Stimulated activated CD8-positive, alpha-beta memory T cell treated with anti-CD3 and anti-CD28 coated beads, Interleukin-4, amount 100 ng/mL, for 24 hours (primary cell): ENCODE results near the gene CRAT.
"Not testable (repeated sequence)": the region's sequence is repeated elsewhere in the genome, so short reads cannot be mapped to it uniquely, and the experiment has no call there.

Source experiments
- DNase-seq: peaks from one replicate; pipeline ENCODE4 v3.0.0-alpha.2; 2020; ENCODE audit warnings: low read depth

Gene CRAT

DNA sequence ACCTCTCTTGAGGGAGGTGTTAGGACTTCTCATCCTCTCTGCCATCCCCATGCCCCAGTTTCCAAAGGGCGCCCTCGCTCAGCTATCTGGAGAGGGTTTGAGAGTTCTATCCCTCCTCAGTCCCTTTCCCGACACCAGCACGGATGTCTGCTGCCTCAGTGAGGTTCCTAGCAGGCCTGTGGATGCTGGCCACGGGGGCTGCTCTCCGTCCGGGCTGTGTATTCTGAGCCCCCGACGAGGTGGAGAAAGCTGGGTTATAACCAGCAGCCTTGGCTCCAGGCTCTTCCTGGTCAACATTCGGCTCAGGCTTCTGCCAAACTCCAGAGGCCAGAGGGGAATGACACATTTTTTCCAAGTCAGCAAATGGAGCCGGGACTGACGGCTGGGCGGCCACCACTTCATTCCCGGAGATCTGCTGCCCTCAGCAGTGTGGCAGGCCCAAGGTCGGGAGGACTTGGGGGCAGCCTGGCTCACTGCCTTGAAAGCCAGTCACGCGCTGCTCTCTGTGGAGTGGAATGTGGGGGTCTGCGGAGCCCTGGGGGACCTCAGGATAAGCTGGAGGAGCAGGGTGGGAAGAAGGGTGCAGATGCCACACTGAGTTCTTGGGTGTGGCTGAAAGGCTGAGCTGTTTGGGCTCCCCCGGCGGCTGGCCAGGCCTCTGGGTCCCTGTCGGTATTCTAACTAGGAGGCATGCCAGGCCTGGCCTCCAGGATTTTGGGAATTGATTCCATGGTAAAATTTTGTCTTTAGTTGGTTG lies 28.1 kb upstream of the CRAT start:
- DNase-seq, result no peak

DNA sequence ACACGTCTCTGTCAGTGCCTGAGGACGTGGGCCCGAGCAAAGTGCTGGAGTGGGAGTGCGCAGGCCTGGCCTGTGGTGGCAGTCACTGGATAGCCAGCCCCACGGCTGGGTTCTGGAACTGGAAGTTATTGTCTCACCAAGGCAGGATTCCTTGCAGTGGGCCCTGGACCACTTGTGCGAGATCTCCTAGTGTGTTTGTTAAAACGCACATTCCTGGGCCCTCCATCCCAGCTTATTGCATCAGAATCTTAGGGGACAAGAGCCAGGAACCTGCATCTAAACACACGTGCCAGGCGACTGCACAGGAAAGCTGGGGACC lies 27.5 kb upstream of the CRAT start:
- no peak for DNase-seq

DNA sequence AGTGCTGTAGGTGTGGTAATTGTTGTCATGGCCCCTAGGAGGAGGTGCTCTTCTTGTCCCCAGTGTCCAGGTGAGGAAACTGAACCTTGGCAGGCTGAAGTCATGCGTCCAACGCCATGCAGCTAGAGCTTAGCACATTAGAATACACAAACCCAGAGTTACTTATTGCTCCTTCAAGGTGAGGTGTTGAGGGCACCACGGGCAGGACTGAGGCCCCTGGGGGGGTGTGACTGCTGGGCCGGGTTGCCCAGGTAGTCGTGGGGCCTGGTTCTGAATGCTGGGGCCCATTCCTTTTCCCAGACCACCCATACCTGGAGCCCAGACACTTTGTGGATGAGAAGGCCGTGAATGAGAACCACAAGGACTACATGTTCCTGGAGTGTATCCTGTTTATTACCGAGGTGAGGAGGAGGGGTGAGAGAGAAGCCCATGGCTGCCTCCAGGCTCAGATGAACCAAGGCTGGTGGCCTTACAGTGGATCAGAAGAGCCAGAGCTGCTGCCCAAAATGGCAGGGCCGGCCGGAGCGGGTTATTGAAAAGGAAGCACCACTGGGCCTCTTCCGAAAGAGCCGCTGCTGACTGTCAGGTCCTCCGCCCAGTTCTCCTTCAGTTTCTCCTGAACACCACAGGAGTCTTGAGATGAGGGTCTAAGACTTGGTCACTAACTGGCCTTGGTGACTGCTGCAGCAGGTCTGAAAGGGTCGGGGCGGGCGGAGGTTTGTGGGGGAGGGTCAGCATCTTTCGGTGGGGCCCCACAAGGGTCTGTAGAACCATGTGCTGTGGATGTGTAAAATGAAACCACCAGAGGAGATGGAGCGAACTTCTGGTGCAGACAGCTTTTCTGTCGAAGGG lies 26.9 kb upstream of the CRAT start:
- DNase-seq, result no peak

DNA sequence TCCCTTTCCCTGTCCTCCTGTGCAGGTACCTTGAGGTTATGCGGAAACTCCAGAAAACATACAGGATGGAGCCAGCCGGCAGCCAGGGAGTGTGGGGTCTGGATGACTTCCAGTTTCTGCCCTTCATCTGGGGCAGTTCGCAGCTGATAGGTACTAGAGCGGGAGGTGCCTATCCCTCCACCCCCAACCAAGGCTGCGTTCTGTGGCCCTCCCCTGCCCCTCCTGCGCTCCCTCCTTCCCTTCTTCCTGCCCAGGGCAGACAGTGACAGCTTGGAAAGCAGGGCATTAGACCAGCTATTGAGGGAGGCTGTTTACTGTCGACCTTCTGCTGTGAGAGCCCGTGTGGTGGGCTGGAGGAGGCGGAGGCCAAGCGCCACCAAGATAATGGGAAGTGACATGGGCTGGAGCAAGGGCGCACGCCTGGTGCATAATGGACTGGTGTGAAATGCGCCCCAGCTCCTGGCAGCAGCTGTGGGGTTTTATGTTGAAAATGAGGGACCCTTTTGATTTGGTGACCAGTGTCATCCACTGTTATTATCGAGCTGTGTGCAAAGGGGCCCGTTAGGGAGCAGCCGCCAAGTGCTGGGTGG lies 25.9 kb upstream of the CRAT start:
- DNase-seq, result no peak

DNA sequence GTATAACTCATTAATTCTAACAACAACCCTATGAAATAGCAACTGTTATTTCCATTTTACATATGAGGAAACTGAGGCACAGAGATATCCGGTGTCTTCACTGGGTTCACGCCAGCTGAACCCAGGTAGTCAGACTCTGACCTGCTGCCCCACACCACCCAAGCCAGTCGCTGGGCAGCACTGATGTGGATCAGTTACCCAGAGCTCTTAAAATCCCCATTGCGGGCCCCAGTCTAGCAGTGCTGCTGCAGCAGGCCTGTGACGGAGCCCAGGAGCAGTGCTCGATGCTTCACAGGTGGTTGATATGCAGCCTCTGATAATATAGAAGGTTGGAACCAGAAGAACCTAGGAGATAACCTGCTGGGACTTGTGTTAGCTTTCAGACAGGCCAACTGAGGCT lies 24.9 kb upstream of the CRAT start:
- no peak for DNase-seq

DNA sequence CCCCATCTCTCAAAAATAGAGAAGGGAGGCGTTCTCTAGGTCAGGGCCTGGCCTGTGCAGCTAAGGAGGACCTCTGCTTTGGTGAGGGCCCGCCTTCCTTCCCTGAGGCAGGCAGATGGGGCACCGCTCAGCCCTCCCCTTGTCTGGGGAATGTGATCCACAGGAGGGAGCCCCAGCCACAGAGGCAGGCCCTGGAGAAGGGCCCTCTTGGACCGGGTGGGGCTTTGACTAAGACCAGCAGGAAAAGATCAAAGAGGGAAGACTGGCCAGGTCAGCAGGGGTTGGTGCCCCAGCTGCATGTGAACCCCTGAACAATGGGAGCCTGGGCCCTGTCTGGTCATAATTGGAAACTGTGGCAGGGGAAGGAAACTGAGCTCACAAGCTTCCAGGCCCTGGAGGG lies 22.5 kb upstream of the CRAT start:
- DNase-seq, result no peak

DNA sequence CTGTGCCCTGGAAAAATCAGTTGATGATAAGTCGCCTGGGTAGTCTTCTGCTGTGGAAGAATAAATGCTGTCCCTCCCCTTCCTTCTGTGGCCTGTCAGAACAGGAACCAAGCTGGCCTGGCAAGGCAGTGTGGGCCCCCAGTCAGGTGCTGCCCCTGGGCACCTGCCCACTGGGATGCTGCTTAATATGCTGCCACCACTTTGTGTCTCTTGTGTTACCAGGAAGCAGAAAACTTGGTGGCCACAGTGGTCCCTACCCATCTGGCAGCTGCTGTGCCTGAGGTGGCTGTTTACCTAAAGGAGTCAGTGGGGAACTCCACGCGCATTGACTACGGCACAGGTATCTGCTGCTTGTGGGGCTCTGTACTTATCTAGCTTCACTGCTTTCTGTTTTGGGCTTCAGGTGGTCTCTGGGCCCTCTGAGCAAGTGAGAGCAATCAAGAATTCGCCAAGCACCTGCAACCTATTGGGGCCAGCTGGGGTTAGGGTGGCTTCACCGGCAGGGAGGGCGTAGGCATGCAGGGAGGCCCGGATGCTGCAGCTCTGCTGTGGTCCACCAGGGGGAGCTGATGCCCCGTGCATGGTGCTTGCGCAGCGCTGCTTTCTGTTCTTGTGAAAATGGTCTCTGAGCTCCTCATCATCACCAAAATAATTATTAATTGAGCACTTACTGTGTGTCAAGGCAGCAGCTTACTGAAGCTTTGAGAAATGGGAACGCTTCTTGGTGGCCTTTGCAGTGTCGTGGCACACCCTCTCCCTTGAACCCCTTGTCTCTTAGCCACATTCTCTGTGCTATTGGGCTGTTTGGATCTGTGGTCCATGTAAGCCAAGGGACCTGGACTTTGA lies 20.9 kb upstream of the CRAT start:
- DNase-seq, result peak; percentile 78

DNA sequence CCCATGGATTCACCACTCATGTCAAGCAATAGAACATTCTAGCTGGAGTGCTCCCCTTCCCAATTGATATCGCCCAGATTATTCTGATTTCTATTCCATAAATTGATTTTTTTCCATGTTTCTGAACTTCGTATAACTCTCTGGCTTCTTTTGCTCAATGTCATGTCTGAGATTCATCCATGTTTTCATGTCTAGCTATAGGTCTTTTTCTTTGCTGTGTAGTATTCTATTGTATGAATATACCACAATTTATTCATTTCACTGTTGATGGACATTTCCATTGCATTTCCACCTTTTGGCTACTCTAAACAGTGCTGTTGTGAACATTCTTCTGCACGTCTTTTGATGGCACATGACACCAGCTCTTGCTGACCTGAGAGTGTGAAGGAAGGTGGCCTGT lies 20.2 kb upstream of the CRAT start:
- DNase-seq, result no peak

DNA sequence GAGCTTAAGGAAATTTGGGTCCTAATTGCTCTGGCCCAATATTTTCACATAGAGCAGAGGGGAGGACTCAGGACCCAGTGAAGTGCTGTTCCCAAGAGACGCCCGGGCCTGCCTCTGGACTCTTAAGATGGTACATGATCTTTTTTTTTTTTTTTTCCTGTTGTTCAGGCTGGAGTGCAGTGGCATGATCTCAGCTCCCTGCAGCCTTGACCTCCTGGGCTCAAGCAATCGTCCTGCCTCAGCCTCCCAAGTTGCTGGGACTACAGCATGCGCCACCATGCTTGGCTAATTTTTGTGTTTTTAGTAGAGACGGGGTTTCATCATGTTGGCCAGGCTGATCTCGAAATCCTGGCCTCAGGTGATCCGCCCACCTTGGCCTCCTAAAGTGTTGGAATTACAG lies 19.7 kb upstream of the CRAT start:
- DNase-seq, result not testable (repeated sequence)

DNA sequence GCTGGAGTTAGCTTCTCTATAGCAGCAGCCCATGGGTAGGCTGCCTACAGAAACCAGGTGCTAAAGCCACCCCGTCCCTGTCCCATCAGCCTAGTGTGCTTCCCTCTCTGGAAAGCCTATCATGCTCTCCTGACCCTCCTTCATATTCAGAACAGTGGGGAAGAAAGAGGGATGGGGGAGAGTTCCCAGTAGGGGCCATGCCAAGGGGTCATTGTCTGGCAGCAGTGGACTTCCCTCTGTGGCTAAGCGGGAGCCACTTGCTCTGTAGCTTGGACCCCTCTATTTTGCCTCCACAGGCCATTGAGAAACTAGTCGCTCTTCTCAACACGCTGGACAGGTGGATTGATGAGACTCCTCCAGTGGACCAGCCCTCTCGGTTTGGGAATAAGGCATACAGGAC lies 18.1 kb upstream of the CRAT start:
- no peak for DNase-seq

DNA sequence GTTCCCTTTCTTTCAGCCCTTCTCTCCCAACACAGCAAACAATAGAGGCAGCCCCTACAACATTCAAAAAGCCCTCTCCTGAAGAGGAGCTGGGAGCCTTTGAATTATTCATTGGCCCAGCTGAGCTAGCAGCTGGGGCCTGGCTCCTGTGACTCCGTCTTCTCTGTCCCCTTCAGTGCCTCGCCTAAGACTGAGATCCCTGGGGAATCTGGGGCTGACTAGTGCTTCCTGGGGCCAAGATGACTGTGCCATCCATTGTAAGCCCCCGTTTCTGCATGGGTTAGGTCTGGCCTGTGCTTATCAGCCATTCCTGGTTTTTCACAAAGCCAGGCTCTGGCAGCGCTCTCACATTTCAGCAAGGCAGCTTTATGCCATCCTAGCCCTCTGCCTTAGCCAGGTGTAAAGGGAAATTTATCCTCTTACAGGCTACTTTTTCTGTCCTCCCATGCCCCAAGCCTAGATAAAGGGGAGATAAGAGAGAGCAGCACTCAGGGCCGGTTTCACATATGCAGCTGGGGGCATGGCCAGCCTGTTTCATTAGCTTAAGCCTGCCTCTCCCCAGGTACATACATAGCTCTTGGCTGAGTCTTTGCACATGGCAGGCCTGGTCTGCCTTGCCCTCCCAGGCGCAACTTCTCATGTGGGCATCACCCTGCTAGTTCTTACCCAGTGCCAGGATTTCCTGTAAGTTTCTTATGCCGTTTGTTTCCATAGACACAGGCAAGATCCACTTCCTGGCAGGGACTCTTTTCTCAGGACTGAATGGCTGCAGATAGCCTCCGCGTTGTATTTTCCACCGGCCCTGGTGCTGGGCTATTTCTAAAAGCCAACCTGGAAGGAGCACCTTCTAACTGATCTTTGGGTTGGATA lies 16.4 kb upstream of the CRAT start:
- no peak for DNase-seq

DNA sequence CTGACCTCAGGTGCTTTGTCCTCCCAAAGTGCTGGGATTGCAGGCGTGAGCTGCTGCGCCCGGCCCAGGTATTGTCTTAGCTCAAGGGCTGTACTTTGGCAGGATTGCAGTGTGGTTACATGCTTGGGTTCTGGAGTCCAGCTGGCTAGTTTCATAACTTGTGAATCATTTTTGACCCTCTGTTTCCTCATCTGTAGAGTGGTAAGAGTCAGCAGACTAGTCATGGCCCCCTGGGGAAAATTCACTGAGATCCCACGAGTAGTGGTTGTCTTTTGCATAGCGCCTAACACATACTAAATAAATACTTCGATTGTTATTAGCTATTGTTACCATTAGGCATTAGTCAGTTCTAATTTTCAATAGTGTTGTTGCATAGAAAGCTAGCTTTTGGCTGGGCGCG lies 14.9 kb upstream of the CRAT start:
- DNase-seq, result no peak

DNA sequence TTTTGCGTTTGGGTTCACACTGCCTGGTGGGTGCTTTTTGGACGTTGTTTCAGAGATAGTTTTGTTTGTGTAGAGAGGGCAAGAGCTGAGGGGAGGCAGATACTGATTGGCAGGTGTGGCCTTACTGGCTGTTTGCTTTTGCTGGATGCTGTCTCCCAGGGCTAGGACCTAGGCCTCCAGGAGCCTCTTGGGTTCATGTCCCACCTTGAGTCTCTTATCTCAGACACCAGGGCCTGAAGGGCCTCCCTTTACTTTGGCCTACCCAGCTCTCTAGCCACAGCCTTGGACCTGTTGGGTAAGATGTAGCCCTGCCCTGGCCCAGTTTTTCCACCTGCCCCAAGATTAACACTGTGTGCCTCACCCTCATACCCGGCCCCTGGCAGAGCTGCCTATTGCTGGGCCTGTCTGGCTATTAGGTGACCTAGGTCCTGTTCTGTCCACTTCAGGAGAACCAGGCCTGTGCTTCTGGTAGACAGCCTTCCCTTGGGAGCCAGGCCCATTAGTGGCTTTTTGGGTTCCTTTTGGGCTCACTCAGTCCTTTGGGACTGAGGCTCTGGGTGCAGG lies 14.0 kb upstream of the CRAT start:
- no peak for DNase-seq

DNA sequence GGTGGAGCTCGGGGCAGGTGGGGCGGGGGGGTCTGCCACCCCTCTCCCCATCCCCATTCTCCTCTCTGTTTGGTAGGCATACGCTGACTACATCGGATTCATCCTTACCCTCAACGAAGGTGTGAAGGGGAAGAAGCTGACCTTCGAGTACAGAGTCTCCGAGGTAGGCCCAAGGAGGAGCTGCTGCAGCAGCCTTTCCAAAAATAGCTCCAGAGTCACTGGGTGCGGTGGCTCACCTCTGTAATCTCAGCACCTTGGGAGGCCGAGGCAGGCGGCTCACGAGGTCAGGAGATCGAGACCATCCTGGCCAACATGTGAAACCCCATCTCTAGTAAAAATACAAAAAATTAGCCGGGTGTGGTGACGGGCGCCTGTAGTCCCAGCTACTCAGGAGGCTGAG lies 12.4 kb upstream of the CRAT start:
- not testable (repeated sequence) for DNase-seq

DNA sequence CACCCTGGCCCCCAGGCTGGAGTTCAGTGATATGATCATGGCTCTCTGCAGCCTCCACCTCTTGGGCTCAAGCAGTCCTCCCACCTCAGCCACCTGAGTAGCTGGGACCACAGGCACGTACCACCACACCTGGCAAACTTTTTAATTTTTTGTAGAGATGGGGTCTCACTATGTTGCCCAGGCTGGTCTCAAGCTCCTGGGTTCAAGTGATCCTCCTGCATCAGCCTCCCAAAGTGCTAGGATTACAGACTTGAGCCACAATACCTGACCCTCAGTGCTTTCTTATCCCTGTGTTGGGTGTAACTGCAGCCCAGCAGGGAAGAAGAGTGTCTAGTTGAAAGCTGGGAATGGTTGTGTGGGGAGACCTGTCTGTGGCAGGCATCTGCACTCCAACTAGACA lies 11.5 kb upstream of the CRAT start:
- no peak for DNase-seq

DNA sequence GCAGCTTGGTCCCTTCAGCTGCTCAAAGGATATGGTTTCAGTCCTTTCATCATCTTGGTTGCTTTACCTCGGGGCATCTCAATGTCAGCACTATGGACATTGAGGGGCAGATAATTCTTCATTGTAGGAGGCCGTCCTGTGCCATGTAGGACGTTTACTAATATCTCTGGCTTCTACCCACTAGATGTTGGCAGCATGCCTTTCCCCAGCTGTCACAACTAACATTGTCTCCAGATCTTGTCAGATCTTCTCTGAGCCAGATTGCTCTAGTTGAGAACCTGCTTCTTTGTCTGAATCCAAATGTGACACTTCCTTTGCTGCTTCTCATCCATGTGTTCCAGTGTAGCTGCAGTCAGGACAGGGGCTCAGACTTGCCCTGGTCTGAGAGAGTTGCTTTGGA lies 10.9 kb upstream of the CRAT start:
- DNase-seq, result no peak

DNA sequence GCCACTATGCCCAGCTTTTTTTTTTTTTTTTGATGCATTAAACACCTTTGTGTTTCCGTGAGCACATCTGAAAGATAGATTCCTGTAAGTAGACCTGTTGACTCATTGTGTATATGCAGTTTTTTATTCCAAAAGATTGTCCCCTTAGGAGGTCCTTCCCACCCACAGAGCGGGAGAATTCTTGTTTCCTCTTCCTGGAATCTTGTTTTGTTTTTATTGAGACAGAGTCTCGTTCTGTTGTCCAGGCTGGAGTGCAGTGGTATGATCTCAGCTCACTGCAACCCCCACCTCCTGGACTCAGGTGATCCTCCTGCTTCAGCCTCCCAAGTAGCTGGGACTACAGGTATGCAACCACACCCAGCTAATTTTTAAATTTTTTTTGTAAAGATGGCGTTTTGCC lies 8.2 kb upstream of the CRAT start:
- no peak for DNase-seq

DNA sequence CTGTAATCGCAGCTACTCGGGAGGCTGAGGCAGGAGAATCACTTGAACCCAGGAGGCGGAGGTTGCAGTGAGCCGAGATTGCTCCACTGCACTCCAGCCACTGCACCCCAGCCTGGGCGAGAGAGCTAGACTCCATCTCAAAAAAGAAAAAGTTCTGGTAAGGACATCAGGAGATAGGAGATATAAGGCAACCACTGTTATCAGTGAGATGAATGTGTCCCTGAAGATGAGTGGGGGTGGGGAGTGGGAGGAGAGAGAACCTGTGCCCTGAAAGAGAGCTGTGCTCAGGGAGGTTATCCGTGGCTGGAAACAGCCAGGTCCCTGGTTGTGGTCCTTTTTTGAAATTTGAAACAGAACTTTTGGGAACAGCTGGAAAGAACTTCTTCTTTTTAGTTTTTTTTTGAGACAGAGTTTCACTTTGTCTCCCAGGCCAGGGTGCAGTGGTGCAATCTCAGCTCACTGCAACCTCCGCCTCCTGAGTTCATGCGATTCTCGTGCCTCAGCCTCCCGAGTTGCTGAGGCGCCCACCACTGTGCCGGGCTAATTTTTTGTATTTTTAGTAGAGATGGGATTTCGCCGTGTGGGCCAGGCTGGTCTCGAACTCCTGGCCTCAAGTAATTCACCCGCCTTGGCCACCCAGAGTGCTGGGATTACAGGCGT lies 3.2 kb upstream of the CRAT start:
- no peak for DNase-seq

DNA sequence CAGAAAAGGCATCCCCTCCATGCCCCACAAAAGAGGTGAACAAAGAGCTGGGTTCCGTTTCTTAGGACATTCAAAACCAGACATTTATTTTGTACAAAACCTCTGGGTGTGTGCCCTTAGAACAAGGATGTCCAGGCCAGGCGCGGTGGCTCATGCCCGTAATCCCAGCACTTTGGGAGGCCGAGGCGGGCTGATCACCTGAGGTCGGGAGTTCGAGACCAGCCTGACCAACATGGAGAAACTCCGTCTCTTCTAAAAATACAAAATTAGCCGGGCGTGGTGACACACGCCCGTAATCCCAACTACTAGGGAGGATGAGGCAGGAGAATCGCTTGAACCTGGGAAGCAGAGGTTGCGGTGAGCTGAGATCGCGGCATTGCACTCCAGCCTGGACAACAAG lies 1.9 kb upstream of the CRAT start:
- DNase-seq, result not testable (repeated sequence)

DNA sequence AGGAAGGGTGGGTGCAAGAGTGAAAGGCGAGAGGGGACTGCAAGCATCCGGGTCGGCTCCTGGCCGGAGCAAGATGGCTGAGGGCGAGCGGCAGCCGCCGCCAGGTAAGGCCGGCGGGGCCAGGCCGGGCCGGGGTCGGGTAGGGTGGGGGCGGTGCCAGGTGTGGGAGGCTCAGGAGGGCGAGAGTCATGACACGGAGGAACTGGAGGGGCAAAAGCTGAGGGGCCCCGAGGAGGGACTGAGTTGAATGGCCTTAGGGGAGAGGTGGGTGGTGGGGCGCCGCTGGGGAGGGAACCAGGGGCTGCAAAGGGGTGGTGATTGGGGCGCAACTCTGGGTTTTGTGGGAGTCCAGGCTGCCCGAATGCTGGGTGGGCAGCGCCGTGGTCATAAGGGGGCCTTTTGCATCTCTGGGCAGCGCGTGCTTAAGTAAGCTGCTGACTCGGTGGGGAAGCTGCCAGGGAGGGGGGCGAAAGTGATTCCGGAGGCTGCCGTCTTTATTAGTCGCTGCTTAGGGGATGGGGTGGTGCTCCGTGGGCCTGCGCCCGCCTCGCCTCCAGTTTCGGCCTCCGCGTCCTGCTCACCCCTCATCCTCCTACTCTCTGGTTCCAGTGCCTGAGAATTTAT lies 1.0 kb upstream of the CRAT start:
- peak; percentile 18 for DNase-seq
